Pancreas (tissue), 10 donors: ENCODE results near the gene NCK2. TPM values are rescaled to one million over a fixed set of nuclear protein-coding genes. Genes with fewer than 3 reads are reported as not detected.

Source experiments
- ATAC-seq, 4 donors: fragments of 200-7000 bp; cut with Tn5 transposase; one replicate each; pipeline versions ENCODE4 v1.8.0 to v1.9.1; 2020; ENCODE audit warnings: mild to moderate bottlenecking in 4 of 4, moderate library complexity in 4 of 4
- DNase-seq, 6 donors: peaks; one replicate each; pipeline ENCODE4 v3.0.0-alpha.2; 2020
- FAIRE-seq: peaks from 2 replicates; lab custom pipeline; 2012; peaks lifted over from hg19 to GRCh38; lab: Jason Lieb, UNC
- H3K27ac ChIP-seq, 4 donors: fragments of 200-600 bp; sonication (generic); 1 replicate in 3 of 4; 2 replicates in 1 of 4; pipeline versions ENCODE4 v1.5.0 to v1.8.0; 2020
- H3K27me3 ChIP-seq, 4 donors: fragments of 200-600 bp; one replicate each; pipeline ENCODE4 v1.8.0; 2021
- H3K36me3 ChIP-seq, 3 donors: fragments of 200-600 bp; sonication (generic) in 1 of 3; one replicate each; pipeline versions ENCODE4 v1.5.0 to v1.8.0; 2020 to 2021
- H3K4me1 ChIP-seq, 3 donors: fragments of 200-600 bp; one replicate each; pipeline ENCODE4 v1.8.0; 2021
- H3K4me3 ChIP-seq, 4 donors: fragments of 200-600 bp; sonication (generic) in 2 of 4; one replicate each; pipeline versions ENCODE4 v1.5.0 to v1.8.0; 2020 to 2021
- H3K9me3 ChIP-seq, 4 donors: fragments of 200-600 bp; one replicate each; pipeline ENCODE4 v1.8.0; 2021
- WGBS, 2 donors: extraction: QIAGEN DNeasy Blood & Tissue Kit; methylation state at CpG; one replicate each; pipeline ENCODE4 v1.1.7; 2013; 5-methylcytosine and 5-hydroxymethylcytosine counted together
- intact Hi-C, 3 donors: fragments of 100-400 bp; cut with DNase I; formaldehyde crosslinking; loops; one replicate each; pipeline versions ENCODE4 v1.11.1 to v1.14.2; 2022
- polyA plus RNA-seq, 2 donors: library from polyadenylated mRNA; stranded (reverse); fragments of 200-250 nt; gene quantifications; one replicate each; pipeline ENCODE4 v1.2.3, GENCODE V29; 2013
- total RNA-seq, 6 donors: library from RNA; stranded (reverse); fragmentation: NEBNext Ultra II Directional in 4 of 6; extraction: Animal tissue kit (Norgen Biotek cat#: 25700) in 4 of 6; gene quantifications; one replicate each; pipeline versions ENCODE4 v1.2.1 to v1.2.4, GENCODE V29; 2021 to 2023
- TF ChIP-seq, protein P1 (sequence below), 4 donors: fragments of 200-600 bp; sonication (generic) in 3 of 4; IDR thresholded peaks; one replicate each; pipeline versions ENCODE4 v1.5.0 to v1.8.0; 2021; ENCODE audit warnings: antibody characterized with exemption in 4 of 4
- donor health status: healthy with polysubstance abuse.
- donor health status: DM: no; HTN: no; CAD: no; lungs with moderate emphysema.
- donor health status: DM: no; HTN: no; CAD: no.
- donor health status: control.
- donor health status: control.
- donor health status: Bipolar disorder and iron deficiency.
- donor health status: DM: yes; HTN: yes; CAD: no.
- donor health status: DM: no; HTN: no; CAD: no.
- donor health status: DM: no; HTN: no; CAD: no.
- donor health status: DM: yes; HTN: yes; CAD: no.

The NCK2 gene
- total and polyA plus RNA-seq, 8 donors = 28.4 to 57.6 (median 31.2) TPM

DNA sequence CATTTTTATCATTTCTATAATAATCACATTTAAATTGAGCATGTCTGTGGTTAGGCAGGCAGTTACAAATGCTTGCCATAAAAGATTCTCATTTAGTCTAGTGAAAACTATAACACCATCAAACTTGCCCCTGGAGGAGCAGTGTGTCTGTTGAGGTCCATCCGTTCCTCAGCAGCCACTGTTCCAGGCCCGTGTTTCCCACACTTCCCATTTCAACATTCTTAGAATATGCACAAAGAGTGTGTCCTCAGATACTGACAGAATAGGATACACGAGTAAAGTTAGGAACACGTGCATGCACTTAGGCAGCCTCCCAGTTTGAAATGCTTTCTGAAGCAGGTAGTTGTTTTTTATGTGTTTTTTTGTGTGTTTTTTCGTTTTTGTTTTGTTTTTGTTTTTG, 39.9 kb downstream of the NCK2 start:
- ATAC-seq = no peak
- no peaks in the 10 kb centered on the region for H3K9me3 ChIP-seq
- H3K4me1 ChIP-seq = no peaks in the 10 kb centered on the region
- no peak overlapping the region for H3K27ac ChIP-seq
- 77% methylated on average over 5 of the region's 5 CpGs for WGBS, 2 donors
- no peaks in the 10 kb centered on the region for H3K36me3 ChIP-seq
- no peak overlapping the region for H3K4me3 ChIP-seq
- TF ChIP-seq, protein P1, sequence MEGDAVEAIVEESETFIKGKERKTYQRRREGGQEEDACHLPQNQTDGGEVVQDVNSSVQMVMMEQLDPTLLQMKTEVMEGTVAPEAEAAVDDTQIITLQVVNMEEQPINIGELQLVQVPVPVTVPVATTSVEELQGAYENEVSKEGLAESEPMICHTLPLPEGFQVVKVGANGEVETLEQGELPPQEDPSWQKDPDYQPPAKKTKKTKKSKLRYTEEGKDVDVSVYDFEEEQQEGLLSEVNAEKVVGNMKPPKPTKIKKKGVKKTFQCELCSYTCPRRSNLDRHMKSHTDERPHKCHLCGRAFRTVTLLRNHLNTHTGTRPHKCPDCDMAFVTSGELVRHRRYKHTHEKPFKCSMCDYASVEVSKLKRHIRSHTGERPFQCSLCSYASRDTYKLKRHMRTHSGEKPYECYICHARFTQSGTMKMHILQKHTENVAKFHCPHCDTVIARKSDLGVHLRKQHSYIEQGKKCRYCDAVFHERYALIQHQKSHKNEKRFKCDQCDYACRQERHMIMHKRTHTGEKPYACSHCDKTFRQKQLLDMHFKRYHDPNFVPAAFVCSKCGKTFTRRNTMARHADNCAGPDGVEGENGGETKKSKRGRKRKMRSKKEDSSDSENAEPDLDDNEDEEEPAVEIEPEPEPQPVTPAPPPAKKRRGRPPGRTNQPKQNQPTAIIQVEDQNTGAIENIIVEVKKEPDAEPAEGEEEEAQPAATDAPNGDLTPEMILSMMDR (IDR thresholded peaks at IDR 0.05) = no peak
- intact Hi-C loops = no loop called here
- DNase-seq = no peak
- FAIRE-seq = no peak
- no peaks in the 10 kb centered on the region for H3K27me3 ChIP-seq

DNA sequence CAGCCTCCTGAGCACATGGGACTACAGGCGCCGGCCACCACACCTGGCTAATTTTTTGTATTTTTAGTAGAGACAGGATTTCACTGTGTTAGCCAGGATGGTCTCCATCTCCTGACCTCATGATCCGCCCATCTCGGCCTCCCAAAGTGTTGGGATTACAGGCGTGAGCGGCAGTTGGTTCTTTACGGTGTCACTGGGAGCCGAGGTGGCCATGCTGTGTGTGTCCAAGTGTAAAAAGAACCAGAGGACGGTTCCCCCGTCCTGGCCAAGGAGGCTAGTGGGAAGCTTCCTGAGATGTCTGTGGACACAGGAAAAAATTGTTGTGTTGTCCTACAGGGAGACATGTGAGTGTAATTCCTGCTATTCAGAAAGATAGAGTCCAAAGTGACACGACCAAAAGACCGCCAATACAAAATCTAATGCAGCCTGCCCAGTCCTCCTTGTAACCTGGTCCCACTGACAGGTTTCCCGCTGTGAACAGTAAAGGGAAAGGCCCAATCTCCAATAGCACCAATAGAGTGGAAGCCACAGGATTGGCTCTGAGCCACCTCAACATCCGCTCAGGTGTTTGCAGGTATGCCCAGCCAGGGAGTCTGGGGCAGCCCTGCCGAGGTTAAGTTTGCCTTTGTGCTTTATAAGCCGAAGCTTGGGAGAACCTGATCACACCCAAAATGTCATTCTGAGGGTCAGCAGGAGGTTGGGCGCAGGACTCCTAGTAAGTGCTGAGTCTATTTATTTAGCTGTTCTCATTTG, 40.6 kb downstream of the NCK2 start:
- H3K4me1 ChIP-seq = peaks cover 0 to 5% (median 0%) of the 10 kb centered on the region in 3 donors
- 90 to 91% methylated on average over 17 of the region's 17 CpGs for WGBS, 2 donors

DNA sequence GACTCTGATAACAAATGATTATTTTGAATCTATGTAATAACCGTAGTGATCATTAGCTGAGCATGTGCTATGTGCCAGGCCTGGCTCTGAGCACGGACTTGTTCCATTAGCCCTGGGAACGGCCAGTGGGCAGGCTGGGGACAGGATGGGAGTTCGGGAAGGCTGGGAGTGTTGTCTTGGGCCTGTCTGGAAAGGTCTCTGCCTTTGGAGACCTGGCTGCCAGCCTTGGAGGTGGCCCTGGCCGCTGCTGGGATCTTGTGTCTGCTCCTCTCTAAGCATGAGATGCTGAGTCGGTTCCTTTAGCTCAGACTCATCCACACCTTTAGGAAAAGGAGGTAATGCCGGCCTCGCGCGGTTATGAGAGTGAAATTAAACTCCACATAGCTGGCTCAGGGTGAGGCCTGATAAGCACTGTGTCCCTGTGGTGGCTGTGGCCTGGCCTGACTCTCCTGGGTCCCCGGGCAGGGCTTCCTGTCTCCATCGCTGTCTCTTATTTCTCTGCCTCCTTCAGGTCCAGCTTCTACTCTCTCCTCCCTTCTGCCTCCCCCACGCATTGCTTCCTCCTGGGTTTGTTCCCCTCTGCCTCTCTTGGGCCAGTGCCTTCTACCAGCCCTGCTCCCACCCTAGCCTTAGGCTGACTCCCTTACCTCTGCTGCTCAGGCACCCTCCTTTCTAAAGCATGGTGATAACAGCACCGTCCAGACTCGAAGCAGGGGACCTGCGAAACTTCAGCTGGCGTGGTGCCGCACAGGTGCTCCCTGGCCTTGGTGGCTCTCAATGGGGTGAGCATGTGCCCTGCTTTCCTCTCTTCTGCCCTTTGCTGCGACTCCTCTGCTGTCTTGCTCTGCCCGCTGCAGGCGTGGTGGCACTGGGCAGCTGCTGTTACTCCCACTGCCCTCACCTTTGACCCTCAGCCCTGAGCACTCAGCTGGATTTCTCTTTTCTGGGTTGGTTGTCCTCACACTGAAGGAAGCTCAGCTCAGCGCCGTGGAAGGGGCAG, 41.8 kb downstream of the NCK2 start:
- 72 to 78% methylated on average over 23 of the region's 23 CpGs for WGBS, 2 donors
- Histone ChIP-seq H3K9me3 (no peaks in the 10 kb centered on the region), H3K4me3 (no peak overlapping the region), H3K27me3 (no peaks in the 10 kb centered on the region), H3K27ac (no peak overlapping the region), H3K36me3 (no peaks in the 10 kb centered on the region), H3K4me1 (peaks cover 0 to 12% (median 0%) of the 10 kb centered on the region in 3 donors)
- ATAC-seq = peak in 1 of 4 donors; percentile 25
- DNase-seq = no peak
- TF ChIP-seq, protein P1 (IDR thresholded peaks at IDR 0.05) = no peak
- intact Hi-C loops = no loop called here
- FAIRE-seq = no peak

More for the DNA sequence above, 40.6 kb downstream of the NCK2 start:
- ATAC-seq (peak in 1 of 4 donors; percentile 41), DNase-seq (no peak), FAIRE-seq (no peak)
- no peaks in the 10 kb centered on the region for H3K27me3 ChIP-seq
- H3K36me3 ChIP-seq = no peaks in the 10 kb centered on the region
- no peaks in the 10 kb centered on the region for H3K9me3 ChIP-seq
- H3K27ac ChIP-seq = no peak overlapping the region
- intact Hi-C loops = no loop called here
- H3K4me3 ChIP-seq = no peak overlapping the region
- TF ChIP-seq, protein P1 (IDR thresholded peaks at IDR 0.05) = no peak

DNA sequence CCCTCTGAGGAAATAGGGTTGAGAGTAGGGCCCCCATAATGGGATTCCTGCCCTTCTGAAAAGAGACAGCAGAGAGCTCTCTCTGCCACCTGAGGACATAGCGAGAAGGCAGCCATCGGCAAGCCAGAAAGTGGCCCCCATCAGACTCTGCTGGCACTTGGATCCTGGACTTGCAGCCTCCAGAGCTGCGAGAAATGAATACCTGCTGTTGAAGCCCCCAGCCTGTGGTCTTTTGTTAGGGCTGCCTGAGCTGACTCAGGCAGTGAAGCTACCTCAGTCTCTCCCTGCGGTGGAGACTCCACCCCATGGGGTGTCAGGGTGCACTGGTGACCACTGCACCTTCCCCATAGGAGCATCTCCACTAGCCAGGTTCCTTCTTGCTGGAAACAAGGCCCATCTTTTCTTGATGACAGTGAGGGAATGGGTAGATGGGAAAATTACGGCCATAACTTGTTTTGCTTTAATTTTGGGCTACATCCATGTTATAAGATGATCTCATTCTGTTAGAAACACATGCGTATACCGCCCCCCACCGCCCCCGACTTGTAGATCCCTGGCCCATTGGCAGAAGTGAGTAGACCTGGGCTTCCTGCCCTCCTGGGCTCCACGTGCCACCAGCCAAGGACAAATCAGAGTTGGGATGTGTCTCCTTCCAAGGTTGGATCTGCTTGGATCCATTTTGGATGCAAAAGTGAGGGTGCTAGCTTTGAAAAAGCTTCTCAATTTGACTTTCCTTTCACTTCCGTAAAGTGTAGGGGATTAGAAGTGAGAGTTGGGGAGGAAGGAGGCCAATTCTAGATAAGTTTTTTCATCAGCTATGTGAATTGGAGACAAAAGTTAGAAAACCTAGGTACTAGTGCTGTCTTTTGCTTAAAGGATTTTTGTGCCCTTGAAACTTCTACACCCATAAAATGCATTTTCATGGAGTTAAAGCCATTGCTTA, 42.9 kb downstream of the NCK2 start:
- DNase-seq (no peak), FAIRE-seq (no peak), ATAC-seq (peak in 1 of 4 donors; percentile 53)
- Histone ChIP-seq H3K36me3 (no peaks in the 10 kb centered on the region), H3K9me3 (no peaks in the 10 kb centered on the region), H3K4me3 (no peak overlapping the region), H3K4me1 (peaks cover 0 to 12% (median 0%) of the 10 kb centered on the region in 3 donors), H3K27me3 (no peaks in the 10 kb centered on the region), H3K27ac (no peak overlapping the region)
- TF ChIP-seq, protein P1 (IDR thresholded peaks at IDR 0.05) = no peak
- WGBS, 2 donors = 89% methylated on average over 11 of the region's 11 CpGs
- intact Hi-C loops = no loop called here
